Sigmoid colon (tissue), 4 donors: ENCODE measurements around the gene AFAP1.

Experiments used
- EP300 ChIP-seq, 4 donors: sonication (generic); formaldehyde crosslinking; IDR thresholded peaks; one replicate each; pipeline ENCODE4 v1.6.1; 2017; ENCODE audit warnings: antibody characterized with exemption in 4 of 4
- POLR2A ChIP-seq, 2 donors: fragments of 450-650 bp; IDR thresholded peaks; one replicate each; pipeline ENCODE4 v1.6.1; 2016; ENCODE audit warnings: antibody characterized with exemption in 2 of 2, mild to moderate bottlenecking in 2 of 2, moderate library complexity in 2 of 2
- POLR2AphosphoS5 ChIP-seq, 4 donors: sonication (generic); formaldehyde crosslinking; IDR thresholded peaks; one replicate each; pipeline ENCODE4 v1.6.1; 2017; ENCODE audit warnings: antibody characterized with exemption in 4 of 4
- TF ChIP-seq, protein P1 (sequence below), 4 experiments: fragments of 450-650 bp in 3 of 4; fragments of 200-600 bp in 1 of 4; IDR thresholded peaks; one replicate each; pipeline ENCODE4 v1.5.1; 2016 to 2019; ENCODE audit warnings: antibody characterized with exemption in 4 of 4, mild to moderate bottlenecking in 3 of 4, moderate library complexity in 2 of 4

DNA sequence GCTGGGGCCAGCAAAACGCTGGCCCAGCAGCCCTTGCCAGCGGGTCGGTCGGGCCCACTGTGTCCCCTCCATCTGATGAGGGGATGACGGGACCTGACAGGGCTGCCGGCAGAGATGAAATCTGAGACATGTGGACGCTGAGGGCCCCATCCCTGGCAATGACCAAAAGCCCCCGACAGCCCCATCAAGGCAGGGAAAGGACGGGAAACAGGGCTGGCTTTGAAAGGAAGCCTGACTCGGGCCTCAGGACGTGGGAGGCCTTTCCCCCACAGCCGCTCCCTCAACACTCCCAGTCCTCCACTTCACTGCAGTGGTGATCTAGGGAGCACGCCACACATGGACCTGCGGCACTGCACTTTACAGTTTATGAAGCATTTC, 202.4 kb downstream of the AFAP1 start:
- TF ChIP-seq, protein P1, sequence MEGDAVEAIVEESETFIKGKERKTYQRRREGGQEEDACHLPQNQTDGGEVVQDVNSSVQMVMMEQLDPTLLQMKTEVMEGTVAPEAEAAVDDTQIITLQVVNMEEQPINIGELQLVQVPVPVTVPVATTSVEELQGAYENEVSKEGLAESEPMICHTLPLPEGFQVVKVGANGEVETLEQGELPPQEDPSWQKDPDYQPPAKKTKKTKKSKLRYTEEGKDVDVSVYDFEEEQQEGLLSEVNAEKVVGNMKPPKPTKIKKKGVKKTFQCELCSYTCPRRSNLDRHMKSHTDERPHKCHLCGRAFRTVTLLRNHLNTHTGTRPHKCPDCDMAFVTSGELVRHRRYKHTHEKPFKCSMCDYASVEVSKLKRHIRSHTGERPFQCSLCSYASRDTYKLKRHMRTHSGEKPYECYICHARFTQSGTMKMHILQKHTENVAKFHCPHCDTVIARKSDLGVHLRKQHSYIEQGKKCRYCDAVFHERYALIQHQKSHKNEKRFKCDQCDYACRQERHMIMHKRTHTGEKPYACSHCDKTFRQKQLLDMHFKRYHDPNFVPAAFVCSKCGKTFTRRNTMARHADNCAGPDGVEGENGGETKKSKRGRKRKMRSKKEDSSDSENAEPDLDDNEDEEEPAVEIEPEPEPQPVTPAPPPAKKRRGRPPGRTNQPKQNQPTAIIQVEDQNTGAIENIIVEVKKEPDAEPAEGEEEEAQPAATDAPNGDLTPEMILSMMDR (IDR thresholded peaks at IDR 0.05) = no peak
- TF ChIP-seq POLR2A (IDR thresholded peaks at IDR 0.05) (no peak), POLR2AphosphoS5 (IDR thresholded peaks at IDR 0.05) (no peak), EP300 (IDR thresholded peaks at IDR 0.05) (no peak)
